Measurements from ENCODE around the gene AATK. TPM values are rescaled to one million over a fixed set of nuclear protein-coding genes. Genes with fewer than 3 reads are reported as not detected.

AATK gene
- total RNA-seq, 4 donors from 2014 or later: 0.51 to 5.9 (median 3.0) TPM

DNA sequence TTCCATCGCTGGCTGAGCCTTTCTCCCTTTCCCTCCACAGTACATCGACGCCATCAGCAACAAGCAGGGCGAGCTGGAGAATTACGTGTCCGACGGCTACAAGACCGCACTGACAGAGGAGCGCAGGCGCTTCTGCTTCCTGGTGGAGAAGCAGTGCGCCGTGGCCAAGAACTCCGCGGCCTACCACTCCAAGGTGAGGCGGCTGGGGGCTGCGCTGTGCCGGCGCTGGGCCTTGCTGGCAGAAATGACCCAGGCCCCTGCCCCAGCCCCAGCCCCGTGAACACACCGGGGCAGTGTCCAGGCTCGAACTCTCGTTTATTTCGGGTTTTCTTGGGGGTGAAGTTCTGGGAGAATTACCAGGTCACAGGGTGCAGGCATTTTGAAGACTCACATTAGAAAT lies 66.1 kb downstream of the AATK start:
- Histone ChIP-seq H3K9me3 (no peaks in the 10 kb centered on the region), H3K27ac (no peak overlapping the region), H3K36me3 (no peaks in the 10 kb centered on the region), H3K4me3 (no peak overlapping the region), H3K4me1 (peaks cover 20 to 31% of the 10 kb centered on the region in 2 donors), H3K27me3 (no peaks in the 10 kb centered on the region)
- no peak for DNase-seq
- intact Hi-C loops (cut with DNase I; ENCODE audit: low total_unique reads): loop anchor here (5.0 to 10.0 kb wide), 2 partner anchors 78 to 695 kb away; no protein-coding TSS in a partner anchor
- TF ChIP-seq POLR2A (IDR thresholded peaks at IDR 0.05): no peak
- TF ChIP-seq, protein P1, sequence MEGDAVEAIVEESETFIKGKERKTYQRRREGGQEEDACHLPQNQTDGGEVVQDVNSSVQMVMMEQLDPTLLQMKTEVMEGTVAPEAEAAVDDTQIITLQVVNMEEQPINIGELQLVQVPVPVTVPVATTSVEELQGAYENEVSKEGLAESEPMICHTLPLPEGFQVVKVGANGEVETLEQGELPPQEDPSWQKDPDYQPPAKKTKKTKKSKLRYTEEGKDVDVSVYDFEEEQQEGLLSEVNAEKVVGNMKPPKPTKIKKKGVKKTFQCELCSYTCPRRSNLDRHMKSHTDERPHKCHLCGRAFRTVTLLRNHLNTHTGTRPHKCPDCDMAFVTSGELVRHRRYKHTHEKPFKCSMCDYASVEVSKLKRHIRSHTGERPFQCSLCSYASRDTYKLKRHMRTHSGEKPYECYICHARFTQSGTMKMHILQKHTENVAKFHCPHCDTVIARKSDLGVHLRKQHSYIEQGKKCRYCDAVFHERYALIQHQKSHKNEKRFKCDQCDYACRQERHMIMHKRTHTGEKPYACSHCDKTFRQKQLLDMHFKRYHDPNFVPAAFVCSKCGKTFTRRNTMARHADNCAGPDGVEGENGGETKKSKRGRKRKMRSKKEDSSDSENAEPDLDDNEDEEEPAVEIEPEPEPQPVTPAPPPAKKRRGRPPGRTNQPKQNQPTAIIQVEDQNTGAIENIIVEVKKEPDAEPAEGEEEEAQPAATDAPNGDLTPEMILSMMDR (IDR thresholded peaks at IDR 0.05): no peak

DNA sequence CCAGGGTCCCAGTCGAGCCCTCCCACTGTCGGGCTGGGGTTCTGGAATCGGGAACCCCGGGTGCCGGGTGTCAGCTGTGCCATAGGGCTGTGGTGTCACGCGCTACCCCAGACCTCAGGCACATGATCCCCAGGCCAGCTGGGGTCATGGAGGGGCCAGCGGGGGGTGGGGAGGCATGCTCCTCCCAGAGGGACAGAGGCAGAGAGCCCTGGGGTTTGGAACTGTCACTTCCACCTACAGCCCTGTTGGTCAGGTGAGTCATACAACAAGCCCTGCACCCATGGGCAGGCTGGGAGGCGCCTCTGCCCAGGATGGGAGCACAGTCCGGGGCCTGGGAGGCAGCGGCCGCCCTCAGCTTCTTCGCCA lies 68.1 kb downstream of the AATK start:
- Histone ChIP-seq H3K27ac (peak overlapping the region; percentile 83 to 84), H3K27me3 (no peaks in the 10 kb centered on the region), H3K9me3 (no peaks in the 10 kb centered on the region), H3K4me1 (peaks cover 20 to 36% of the 10 kb centered on the region in 2 donors), H3K36me3 (no peaks in the 10 kb centered on the region), H3K4me3 (peak overlapping the region in 1 of 2 donors; percentile 15)
- TF ChIP-seq POLR2A (IDR thresholded peaks at IDR 0.05): no peak
- TF ChIP-seq, protein P1 (IDR thresholded peaks at IDR 0.05): no peak
- DNase-seq: no peak
- intact Hi-C loops (cut with DNase I; ENCODE audit: low total_unique reads): loop anchor here (5.0 to 10.0 kb wide), 2 partner anchors 76 to 693 kb away; no protein-coding TSS in a partner anchor

DNA sequence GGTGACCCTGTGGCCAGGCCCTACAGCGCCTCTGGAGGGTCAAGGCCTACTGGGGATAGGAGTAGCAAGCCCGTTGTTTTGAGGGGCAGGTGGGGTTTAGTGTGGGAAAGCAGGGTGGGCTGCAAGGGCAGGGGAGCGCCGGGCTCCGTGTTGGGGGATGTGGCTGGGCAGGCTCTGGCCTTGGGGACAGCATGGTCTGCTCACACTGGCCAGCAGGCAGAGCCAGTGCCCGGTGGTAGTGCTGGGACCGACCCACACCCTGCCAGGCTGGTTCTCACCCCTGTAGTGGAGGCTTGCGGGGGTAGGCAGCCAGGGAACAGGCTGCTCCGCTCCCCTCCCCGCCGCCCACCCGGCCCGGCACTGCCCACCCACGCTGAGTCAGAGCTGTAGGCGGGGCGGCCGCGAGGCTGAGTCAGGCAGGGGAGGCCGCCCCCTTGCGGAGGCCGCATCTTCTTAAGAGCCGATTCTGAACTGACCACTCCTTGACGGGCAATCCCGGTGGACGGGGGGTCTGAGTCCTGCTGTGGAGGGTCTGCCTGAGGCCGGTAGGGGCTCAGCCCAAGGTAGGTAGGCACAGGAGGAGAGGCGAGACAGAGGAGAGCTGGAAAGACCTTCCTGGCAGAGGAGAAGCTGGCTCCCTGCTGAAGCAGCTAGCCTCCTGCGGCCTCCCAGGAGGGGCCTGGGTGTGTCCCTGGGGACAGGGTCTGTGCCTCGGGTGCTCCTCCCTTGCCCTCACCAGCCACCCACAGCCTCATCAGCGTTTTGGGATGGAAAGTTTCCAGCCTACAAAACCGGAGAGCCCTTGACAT lies 68.7 kb downstream of the AATK start:
- Histone ChIP-seq H3K27ac (peak overlapping the region; percentile 83 to 84), H3K36me3 (no peaks in the 10 kb centered on the region), H3K4me3 (peak overlapping the region in 1 of 2 donors; percentile 15), H3K9me3 (no peaks in the 10 kb centered on the region), H3K27me3 (no peaks in the 10 kb centered on the region), H3K4me1 (peaks cover 20 to 36% of the 10 kb centered on the region in 2 donors)
- peak; percentile 89 to 90 for DNase-seq
- intact Hi-C loops (cut with DNase I; ENCODE audit: low total_unique reads): loop anchor here (5.0 to 10.0 kb wide), 2 partner anchors 75 to 693 kb away; no protein-coding TSS in a partner anchor
- peak; percentile 17 to 39 for TF ChIP-seq POLR2A (IDR thresholded peaks at IDR 0.05)
- TF ChIP-seq, protein P1 (IDR thresholded peaks at IDR 0.05): peak; percentile 83 to 88 (median 87)

DNA sequence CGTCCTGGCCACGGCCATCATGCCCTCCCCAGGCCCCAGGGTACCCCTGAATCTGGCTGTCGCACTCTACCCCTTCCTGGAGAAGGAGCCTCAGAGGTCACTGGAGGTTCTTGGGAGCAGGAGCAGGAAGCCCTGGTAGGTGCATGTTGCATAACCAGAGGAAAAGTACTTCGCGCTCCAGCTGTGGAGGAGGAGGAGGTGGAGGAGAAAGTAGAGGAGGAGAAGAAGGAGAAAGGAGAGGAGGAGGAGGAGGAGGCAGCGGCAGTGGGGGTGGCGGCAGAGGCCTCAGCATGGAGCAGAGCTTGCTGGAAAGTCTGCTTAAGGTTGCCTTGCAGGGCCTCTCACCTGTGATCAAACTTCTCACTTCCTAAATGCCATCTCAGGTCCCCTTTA lies 69.3 kb downstream of the AATK start:
- Histone ChIP-seq H3K27ac (peak overlapping the region; percentile 83 to 84), H3K27me3 (no peaks in the 10 kb centered on the region), H3K9me3 (no peaks in the 10 kb centered on the region), H3K4me1 (peaks cover 20 to 36% of the 10 kb centered on the region in 2 donors), H3K36me3 (no peaks in the 10 kb centered on the region), H3K4me3 (no peak overlapping the region)
- TF ChIP-seq POLR2A (IDR thresholded peaks at IDR 0.05): no peak
- TF ChIP-seq, protein P1 (IDR thresholded peaks at IDR 0.05): no peak
- intact Hi-C loops (cut with DNase I; ENCODE audit: low total_unique reads): loop anchor here (5.0 to 10.0 kb wide), 2 partner anchors 74 to 692 kb away; no protein-coding TSS in a partner anchor
- DNase-seq: peak; percentile 50 to 58

DNA sequence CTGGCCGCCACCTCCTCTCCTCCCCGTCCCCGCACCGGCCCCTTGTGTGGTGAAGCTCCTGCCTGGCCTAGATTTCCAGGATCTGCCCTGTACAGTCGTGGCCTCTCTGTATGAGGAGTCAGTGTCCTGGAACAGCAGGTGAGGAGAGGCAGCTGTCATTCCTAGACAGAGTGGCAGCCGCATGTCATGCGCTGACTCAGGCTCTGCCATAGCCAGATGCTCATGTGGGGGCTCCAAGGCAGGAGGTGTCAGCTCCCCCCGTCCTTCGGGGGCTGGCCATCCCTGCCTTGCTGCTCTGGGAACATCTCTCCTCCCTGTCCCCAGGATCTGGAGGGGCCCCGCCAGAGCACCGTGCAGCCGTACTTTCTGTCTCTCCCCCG lies 70.6 kb downstream of the AATK start:
- DNase-seq: no peak
- H3K9me3 ChIP-seq: no peaks in the 10 kb centered on the region
- intact Hi-C loops (cut with DNase I; ENCODE audit: low total_unique reads): loop anchor here (5.0 to 10.0 kb wide), 2 partner anchors 73 to 691 kb away; no protein-coding TSS in a partner anchor
- H3K27ac ChIP-seq: peak overlapping the region; percentile 83 to 84
- peaks cover 20 to 36% of the 10 kb centered on the region in 2 donors for H3K4me1 ChIP-seq
- TF ChIP-seq, protein P1 (IDR thresholded peaks at IDR 0.05): no peak
- no peak for TF ChIP-seq POLR2A (IDR thresholded peaks at IDR 0.05)
- no peak overlapping the region for H3K4me3 ChIP-seq
- H3K36me3 ChIP-seq: no peaks in the 10 kb centered on the region
- H3K27me3 ChIP-seq: no peaks in the 10 kb centered on the region
